ENCODE data around the gene THBD.

Gene THBD

GRCh38 chr20:23065266-23066201, 16.1 kb upstream of the THBD start:
- no peak for DNase-seq (ENCODE audit: low spot score)
- no peak for TF ChIP-seq CTCF (IDR thresholded peaks at IDR 0.05; ENCODE audit: borderline replicate concordance, control extremely low read depth, extremely low read depth, insufficient read depth, missing control alignments)
- in situ Hi-C loops (cut with MboI; ENCODE audit: low sequenced_read_pairs, unreplicated experiment): no loop called here

- in situ Hi-C loops (cut with MboI; ENCODE audit: low sequenced_read_pairs, unreplicated experiment): no loop called here
- no peak for DNase-seq (ENCODE audit: low spot score)
- no peak for TF ChIP-seq CTCF (IDR thresholded peaks at IDR 0.05; ENCODE audit: borderline replicate concordance, control extremely low read depth, extremely low read depth, insufficient read depth, missing control alignments)
These were observed 14.1 kb upstream of the THBD start for GRCh38 chr20:23063581-23063980.

GRCh38 chr20:23063168-23063567, 13.7 kb upstream of the THBD start:
- in situ Hi-C loops (cut with MboI; ENCODE audit: low sequenced_read_pairs, unreplicated experiment): no loop called here
- no peak for TF ChIP-seq CTCF (IDR thresholded peaks at IDR 0.05; ENCODE audit: borderline replicate concordance, control extremely low read depth, extremely low read depth, insufficient read depth, missing control alignments)
- no peak for DNase-seq (ENCODE audit: low spot score)

GRCh38 chr20:23062632-23063031, 13.2 kb upstream of the THBD start:
- in situ Hi-C loops (cut with MboI; ENCODE audit: low sequenced_read_pairs, unreplicated experiment): no loop called here
- TF ChIP-seq CTCF (IDR thresholded peaks at IDR 0.05; ENCODE audit: borderline replicate concordance, control extremely low read depth, extremely low read depth, insufficient read depth, missing control alignments): no peak
- no peak for DNase-seq (ENCODE audit: low spot score)

DNA sequence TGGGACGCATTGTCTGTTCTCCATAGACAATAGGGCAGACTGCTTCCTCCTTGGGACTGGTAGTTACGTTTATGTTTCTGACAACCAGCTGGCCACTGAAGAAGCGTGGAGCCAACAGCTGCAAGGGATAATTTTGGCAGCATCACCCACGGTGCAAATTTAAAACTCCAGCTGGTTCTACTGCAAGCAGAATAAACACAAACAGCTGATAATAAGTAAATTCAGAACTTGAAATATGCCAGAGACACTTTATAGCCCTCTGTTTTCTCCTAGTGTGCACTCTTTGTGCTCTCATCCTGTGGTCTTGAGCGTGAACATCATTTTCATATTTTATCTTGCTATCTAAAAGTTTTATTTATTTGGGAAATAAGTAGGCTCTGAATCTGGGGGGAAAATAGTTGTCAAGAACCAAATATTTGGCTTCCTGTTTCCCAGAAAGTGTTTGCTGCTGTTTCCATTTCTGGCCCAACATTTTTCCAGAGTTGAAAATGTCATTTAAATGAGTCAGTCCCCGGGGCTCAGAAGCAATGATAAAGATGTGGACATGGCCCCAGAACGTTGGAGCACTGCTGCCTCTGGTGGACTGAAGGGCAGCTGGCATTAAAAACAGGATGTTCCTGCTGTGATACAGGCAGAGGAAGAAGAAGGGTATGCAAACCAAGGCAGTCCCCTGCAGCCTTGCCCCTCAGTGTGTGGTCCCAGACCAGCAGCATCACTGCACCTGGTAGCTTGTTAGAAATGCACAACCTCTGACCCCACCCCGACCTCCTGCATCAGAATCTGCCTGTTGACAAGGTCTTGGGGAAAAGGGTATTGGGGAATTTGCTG, 12.5 kb upstream of the THBD start:
- in situ Hi-C loops (cut with MboI; ENCODE audit: low sequenced_read_pairs, unreplicated experiment): no loop called here
- no peak for TF ChIP-seq CTCF (IDR thresholded peaks at IDR 0.05; ENCODE audit: borderline replicate concordance, control extremely low read depth, extremely low read depth, insufficient read depth, missing control alignments)
- no peak for DNase-seq (ENCODE audit: low spot score)

DNA sequence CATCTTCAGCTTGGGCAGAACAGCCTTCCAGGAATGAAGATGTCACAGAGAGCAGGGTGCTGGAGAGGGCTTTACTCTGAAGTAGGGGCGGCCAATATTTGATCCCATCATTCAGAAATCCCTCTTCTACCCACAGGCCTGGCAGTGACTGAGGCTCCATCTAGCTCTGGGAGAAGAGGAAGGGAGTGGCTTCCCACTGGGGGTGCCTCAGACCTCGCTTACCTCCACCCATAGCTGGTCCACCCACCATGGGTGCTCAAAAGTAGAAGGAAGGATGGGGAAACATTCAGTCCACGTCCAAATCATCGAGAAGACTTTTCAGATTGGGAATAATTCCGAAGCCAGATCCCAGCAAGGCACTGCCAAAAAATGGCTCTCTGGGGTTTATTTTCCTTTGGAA, 11.8 kb upstream of the THBD start:
- no peak for DNase-seq (ENCODE audit: low spot score)
- in situ Hi-C loops (cut with MboI; ENCODE audit: low sequenced_read_pairs, unreplicated experiment): no loop called here
- no peak for TF ChIP-seq CTCF (IDR thresholded peaks at IDR 0.05; ENCODE audit: borderline replicate concordance, control extremely low read depth, extremely low read depth, insufficient read depth, missing control alignments)

Data from GM13976 (cell line).